M059J (cell line): ENCODE measurements around the gene ZBTB14. TPM values are rescaled to one million over a fixed set of nuclear protein-coding genes. Genes with fewer than 3 reads are reported as not detected.

Source experiments
- DNase-seq: peaks from one replicate; pipeline ENCODE4 v3.0.0-alpha.2; 2012; ENCODE audit warnings: low read depth
- total RNA-seq: library from RNA; depleted of rRNA; stranded (reverse); fragments of >200 nt; shearing (Covaris generic); gene quantifications from 2 replicates; pipeline ENCODE4 v1.2.3, GENCODE V29; 2014; rRNA removed

Gene ZBTB14
- total RNA-seq, 1 experiment from 2014 or later: 11.7 TPM

- no peak for DNase-seq
Measured at GRCh38 chr18:5288517-5288935, 7.0 kb downstream of the ZBTB14 start.

- no peak for DNase-seq
Measured at GRCh38 chr18:5287854-5288253, 7.7 kb downstream of the ZBTB14 start.

- no peak for DNase-seq
Measured at GRCh38 chr18:5286525-5286924, 9.0 kb downstream of the ZBTB14 start.

GRCh38 chr18:5285326-5285725 lies 10.2 kb downstream of the ZBTB14 start:
- no peak for DNase-seq

GRCh38 chr18:5284808-5285207 lies 10.7 kb downstream of the ZBTB14 start:
- DNase-seq: no peak

GRCh38 chr18:5282770-5283169 lies 12.8 kb downstream of the ZBTB14 start:
- no peak for DNase-seq

- no peak for DNase-seq
Measured at GRCh38 chr18:5276947-5277346, 18.6 kb downstream of the ZBTB14 start.

GRCh38 chr18:5275872-5276271 lies 19.7 kb downstream of the ZBTB14 start:
- no peak for DNase-seq

- no peak for DNase-seq
Measured at GRCh38 chr18:5268874-5269273, 26.7 kb downstream of the ZBTB14 start.

- no peak for DNase-seq
Measured at GRCh38 chr18:5266721-5267120, 28.8 kb downstream of the ZBTB14 start.

- DNase-seq: no peak
Measured at GRCh38 chr18:5253910-5254309, 41.6 kb downstream of the ZBTB14 start.

- DNase-seq: no peak
Measured at GRCh38 chr18:5251117-5251516, 44.4 kb downstream of the ZBTB14 start.

GRCh38 chr18:5250603-5251002 lies 44.9 kb downstream of the ZBTB14 start:
- DNase-seq: peak; percentile 12

GRCh38 chr18:5244941-5245340 lies 50.6 kb downstream of the ZBTB14 start:
- DNase-seq: no peak

GRCh38 chr18:5239447-5239846 lies 56.1 kb downstream of the ZBTB14 start:
- DNase-seq: no peak

Other genes with a start within 250 kb of the ZBTB14 start
- gene AKAIN1, start 98.5 kb downstream of the ZBTB14 start, total RNA-seq: not detected in 2 replicates
- gene EPB41L3, start 248.3 kb upstream of the ZBTB14 start, total RNA-seq: 2.7 and 4.1 TPM in 2 replicates